Heart left ventricle (tissue), 13 donors: ENCODE measurements around the gene B4GALT7.

ENCODE experiments used
- POLR2A ChIP-seq, 2 donors: fragments of 450-650 bp; IDR thresholded peaks; one replicate each; pipeline ENCODE4 v1.6.1; 2017; ENCODE audit warnings: antibody characterized with exemption in 2 of 2, mild to moderate bottlenecking in 2 of 2, moderate library complexity in 2 of 2
- TF ChIP-seq, protein P1 (sequence below), 12 donors: fragments of 200-600 bp; sonication (generic) in 4 of 12; IDR thresholded peaks; one replicate each; pipeline versions ENCODE4 v1.5.0 to v1.8.0; 2018 to 2022; ENCODE audit warnings: antibody characterized with exemption in 12 of 12, mild to moderate bottlenecking in 5 of 12
- donor health status: ischemic (EF 13 %, LVEDD 7.1; RV severe dilation, severe dysfunction).
- donor health status: DM: no; HTN: yes; CAD: no.
- donor health status: DM: no; HTN: no; CAD: no.
- donor health status: ischemic (EF 25% LVEDD 6.9; RV normal size, moderate dysfunction).
- donor health status: ischemic (EF 25% LVEDD 5.7; RV mildly dilated, moderate dysfunction).
- donor health status: ischemic (EF 35%, LVEDD 5.7; RV mildly dilated, moderate dysfunction).
- donor health status: nonischemic (EF 11% LVEDD 7.7; RV severe dilation, severe dysfunction).
- donor health status: DM: yes; HTN: yes; CAD: no.
- donor health status: PGD.
- donor health status: ischemic (EF 29% LVEDD 5.4; RV normal size, mild dysfunction).
- donor health status: nonischemic (EF 23%, LVEDD 6.1; RV moderate dilation, normal function).

DNA sequence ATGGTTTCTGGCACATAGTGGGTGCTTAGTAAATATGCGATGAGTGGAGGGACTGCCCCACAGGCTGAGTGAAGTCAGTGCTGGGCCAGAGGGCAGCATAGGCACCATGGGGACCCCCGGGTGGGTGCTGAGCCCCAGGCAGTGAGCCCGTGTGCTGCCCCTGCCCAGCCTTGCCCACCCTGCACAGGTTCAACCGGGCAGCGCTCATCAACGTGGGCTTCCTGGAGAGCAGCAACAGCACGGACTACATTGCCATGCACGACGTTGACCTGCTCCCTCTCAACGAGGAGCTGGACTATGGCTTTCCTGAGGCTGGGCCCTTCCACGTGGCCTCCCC is 7.2 kb downstream of the B4GALT7 start:
- TF ChIP-seq, protein P1, sequence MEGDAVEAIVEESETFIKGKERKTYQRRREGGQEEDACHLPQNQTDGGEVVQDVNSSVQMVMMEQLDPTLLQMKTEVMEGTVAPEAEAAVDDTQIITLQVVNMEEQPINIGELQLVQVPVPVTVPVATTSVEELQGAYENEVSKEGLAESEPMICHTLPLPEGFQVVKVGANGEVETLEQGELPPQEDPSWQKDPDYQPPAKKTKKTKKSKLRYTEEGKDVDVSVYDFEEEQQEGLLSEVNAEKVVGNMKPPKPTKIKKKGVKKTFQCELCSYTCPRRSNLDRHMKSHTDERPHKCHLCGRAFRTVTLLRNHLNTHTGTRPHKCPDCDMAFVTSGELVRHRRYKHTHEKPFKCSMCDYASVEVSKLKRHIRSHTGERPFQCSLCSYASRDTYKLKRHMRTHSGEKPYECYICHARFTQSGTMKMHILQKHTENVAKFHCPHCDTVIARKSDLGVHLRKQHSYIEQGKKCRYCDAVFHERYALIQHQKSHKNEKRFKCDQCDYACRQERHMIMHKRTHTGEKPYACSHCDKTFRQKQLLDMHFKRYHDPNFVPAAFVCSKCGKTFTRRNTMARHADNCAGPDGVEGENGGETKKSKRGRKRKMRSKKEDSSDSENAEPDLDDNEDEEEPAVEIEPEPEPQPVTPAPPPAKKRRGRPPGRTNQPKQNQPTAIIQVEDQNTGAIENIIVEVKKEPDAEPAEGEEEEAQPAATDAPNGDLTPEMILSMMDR (IDR thresholded peaks at IDR 0.05), result no peak
- TF ChIP-seq POLR2A (IDR thresholded peaks at IDR 0.05), result no peak
